Measurements from ENCODE around the gene PDSS1.

PDSS1 gene

DNA sequence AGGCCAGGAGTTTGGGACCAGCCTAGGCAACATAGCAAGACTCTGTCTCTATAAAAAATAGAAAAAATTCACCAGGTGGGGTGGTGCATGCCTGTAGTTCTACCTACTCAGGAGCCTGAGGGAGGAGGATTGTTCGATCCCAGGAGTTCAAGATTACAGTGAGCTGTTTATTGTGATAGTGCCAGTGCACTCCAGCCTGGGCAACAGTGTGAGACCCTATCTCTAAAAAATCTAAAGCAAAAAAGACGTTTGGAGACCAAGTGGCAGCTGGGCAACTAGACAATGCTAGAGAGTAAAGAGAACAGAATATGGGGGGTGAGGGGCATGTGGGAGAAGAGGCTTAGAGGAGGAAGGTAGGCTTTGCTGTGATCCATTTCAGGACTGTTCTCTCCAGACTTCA lies 1.4 kb downstream of the PDSS1 start:
- DNase-seq (ENCODE audit: low read depth in 2 of 2): no peak

DNA sequence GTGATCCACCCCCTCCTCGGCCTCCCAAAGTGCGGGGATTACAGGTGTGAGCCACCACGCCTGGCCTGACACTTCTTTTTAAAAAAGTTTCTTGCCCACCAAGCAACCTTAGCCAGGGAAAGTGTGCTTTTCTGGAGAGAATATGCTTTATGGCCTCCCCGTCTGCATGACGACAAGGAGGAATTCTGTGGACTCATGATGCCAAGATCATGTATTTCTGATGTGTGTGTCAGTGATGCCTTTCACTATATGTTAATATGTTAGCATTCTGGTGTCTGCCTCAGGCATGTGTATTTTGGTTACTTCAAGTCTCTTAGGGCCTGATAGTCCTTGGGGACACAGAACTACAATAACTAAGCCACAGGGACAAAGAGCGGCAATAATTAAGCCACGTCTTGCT lies 2.1 kb downstream of the PDSS1 start:
- DNase-seq (ENCODE audit: low read depth in 2 of 2): no peak

DNA sequence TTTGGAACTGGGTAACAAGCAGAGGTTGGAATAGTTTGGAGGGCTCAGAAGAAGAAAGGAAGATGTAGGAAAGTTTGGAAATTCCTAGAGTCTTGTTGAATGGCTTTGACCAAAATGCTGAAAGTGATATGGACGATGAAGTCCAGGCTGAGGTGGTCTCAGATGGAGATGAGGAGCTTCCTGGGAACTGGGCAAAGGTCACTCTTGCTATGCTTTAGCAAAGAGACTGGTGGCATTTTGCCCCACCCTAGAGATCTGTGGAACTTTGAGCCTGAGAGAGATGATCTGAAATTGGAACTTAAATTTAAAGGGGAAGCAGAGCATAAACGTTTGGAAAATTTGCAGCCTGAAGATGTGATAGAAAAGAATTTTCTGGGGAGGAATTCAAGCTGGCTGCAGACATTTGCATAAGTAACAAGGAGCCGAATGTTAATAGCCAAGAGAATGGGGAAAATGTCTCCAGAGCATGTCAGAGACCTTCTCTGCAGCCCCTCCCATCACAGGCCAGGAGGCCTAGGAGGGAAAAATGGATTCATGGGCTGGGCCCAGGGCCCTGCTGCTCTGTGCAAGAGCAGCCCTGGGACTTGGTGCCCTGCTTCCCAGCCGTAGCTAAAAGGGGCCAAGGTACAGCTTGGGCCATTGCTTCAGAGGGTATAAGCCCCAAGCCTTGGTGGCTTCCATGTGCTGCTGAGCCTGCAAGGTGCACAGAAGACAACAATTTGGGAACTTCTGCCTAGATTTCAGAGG lies 3.6 kb downstream of the PDSS1 start:
- DNase-seq (ENCODE audit: low read depth in 2 of 2): no peak

DNA sequence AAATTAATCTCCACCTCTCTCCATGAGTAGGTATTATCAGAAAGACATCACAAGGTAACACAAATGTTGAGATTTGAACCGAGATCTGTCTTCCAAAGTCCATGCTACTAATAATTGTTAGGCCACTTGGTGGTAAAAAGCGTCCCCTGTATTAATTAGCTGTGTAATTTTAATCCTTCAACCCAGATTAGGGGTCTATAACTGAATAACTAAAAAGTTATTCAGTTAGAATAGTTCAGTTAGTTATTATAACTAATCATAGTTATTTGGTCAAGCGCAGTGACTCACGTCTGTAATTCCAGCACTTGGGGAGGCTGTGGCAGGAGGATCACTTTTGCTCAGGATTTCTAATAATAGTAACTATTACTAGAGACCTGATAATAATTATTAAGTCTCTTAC lies 5.6 kb downstream of the PDSS1 start:
- DNase-seq (ENCODE audit: low read depth in 2 of 2): no peak

DNA sequence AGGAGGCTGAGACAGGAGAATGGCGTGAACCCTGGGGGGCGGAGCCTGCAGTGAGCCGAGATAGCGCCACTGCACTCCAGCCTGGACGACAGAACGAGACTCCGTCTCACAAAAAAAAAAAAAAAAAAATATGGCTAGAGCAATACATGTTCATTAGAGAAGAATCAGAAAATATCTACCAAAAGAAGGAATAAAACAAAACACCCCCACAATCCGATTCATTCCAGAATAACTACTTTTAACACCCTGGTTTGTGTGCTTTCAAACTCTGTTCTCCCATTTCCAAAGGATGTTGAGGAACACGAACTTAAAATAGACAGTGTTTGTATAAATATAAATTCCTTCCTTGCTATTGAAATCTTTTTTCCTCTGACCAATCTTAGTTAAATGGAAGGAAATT lies 6.5 kb downstream of the PDSS1 start:
- no peak for DNase-seq (ENCODE audit: low read depth in 2 of 2)

DNA sequence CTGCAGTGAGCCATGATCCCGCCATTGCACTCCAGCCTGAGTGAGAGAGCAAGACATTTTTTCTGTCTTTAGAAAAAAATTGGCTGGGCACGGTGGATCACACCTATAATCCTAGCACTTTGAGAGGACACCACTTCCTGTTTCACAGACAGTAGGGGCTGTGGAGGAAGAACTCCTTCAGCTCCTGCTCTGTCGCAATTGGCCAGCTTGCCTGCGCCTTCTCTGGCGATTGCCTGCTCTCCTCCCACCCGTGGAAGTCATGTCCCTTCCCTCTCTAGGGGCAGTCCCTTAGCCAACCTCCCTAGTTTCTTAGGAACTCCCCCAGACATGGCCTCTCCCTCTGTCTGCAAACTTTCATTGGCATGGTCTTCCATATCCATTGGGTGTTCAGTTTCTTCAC lies 8.7 kb downstream of the PDSS1 start:
- DNase-seq (ENCODE audit: low read depth in 2 of 2): no peak

DNA sequence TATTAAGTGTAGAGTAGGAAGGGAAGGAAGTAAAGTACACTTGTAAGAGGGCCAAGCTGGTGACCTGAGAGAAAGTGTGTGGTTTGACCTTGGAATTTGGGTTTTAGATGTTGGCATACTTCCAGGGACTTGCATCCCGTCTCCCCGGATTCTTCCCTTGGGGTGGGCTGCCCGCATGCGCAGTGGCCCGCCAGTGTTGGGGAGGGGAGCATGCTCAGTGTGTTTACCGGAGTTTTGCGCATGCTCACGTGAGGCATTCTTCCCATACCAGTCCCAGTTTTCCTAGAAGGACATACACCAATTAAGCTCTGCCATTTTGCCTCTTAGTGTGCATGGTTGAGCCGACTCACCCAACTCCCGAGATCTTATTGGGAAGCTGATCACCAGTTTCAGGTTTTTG lies 9.4 kb downstream of the PDSS1 start:
- DNase-seq (ENCODE audit: low read depth in 2 of 2): no peak

DNA sequence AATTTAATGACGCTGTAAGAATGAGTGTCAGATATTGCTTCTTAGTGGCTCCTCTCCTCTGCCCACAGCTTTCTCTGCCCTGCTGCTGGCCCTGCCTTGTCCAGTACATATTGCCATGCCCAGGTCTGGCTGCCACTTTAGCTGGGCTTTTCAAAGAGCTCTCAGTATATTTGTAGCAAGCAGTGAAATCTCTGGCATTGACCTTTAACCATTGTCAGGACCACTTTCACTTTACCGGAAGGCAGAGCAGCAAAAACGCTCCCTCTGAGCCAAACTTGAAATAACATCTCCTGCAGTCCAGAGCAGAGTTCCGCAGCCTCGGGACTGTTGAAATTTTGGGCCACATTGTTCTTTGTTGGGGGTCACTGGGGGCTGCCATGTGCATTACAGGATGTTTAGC lies 13.8 kb downstream of the PDSS1 start:
- DNase-seq (ENCODE audit: low read depth in 2 of 2): no peak

DNA sequence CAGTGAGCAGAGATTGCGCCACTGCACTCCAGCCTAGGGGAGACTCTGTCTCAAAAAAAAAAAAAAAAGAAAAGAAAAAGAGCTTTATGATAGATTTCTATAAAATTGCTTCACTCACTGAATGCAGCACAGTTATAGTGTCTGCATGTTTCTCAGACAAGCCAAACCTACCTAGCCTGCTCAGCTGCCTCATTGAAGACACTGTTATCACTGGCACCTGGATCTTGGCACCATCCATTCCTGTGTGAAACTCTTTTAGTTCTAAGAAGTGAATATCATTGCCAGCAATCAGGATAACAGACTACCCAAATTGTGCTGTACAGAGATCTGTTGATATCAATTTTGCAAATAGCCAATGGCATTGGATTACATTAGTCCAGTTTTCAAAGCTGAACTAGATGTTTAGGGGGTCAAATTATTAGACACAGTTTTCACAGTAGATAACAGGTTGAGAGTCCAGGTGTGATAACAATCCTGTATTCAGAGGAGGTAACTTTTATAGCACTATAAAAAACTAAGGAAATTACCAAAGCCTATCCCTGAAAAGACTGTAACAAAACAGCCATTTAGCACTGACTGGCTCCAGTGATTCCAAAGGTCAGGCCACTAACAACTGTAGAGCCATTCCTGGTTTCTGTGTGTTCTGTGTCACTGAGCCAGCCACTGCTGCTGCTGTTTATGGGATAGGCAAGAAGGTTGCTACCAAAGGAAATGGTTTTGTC lies 17.1 kb downstream of the PDSS1 start:
- no peak for DNase-seq (ENCODE audit: low read depth in 2 of 2)

DNA sequence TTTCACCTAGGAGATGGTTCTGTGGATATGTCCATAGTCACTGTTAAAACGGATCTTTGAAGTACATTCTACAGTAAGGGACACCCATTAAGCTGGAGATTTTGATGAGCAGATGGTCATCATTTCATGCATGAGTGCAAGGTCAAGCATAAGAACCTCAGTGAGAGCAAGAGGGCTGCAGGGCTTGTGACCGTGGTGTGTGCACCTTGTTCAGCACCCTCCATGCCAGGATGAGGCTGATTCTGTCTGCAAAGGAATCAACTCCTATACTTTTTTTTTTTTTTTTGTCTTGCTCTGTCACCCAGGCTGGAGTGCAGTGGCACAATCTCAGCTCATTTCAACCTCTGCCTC lies 17.6 kb downstream of the PDSS1 start:
- no peak for DNase-seq (ENCODE audit: low read depth in 2 of 2)

DNA sequence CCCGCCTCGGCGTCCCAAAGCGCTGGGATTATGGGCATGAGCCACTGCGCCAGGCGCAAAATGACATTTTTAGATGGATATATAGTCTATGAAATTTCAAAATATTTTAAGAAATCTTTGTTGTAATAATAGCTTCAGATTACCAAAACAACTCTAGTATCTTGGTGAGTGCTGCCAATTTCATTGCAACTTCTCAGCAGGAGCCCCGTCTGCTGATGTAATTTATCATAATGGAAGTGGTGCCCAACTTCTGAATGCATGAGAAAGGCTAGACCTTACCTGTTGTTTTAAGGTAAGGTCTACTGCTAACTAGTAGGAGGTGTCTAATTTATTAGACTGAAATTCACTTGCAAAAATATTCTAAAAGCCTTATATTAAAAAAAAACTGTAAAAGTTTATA lies 20.0 kb downstream of the PDSS1 start:
- DNase-seq (ENCODE audit: low read depth in 2 of 2): no peak

DNA sequence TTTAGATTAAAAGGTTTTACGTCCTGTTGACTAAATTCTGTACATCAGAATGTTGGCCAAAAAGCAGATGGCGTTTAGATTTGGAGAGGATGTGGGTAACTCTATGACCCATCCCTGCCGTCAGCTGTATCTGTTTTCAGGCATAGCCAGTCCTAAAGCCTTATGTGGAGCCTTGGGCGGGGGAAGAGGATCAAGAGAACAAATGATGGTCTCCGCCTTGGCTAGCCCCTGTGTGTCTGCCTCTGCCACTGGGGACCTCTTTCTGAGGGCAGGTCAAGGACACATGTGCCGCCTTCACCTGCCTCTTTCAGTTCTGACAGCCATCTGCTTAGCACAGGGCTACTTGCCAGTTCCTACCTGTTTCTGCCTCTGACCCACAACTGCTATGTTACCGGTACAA lies 24.1 kb downstream of the PDSS1 start:
- peak in 1 of 2 donors; percentile 23 for DNase-seq (ENCODE audit: low read depth in 2 of 2)

DNA sequence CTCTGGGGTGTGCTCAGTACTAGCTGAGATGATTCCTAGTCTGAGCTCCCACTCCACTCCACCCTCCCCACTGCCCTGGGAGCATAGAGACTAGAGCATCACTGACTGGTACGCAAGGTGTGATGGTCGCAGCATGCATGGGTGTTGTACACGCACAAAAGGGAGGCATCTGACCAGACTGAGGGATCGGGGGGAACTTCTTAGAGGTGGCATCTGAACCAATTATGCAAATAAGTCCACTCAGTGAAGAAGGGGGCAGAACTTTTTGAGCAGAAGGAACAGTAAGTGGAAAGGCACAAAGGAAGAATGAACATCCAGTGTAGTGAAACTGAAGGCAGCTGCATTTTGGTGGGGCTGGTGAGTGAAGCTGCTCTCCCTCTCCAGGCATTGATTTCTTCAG lies 25.5 kb downstream of the PDSS1 start:
- DNase-seq (ENCODE audit: low read depth in 2 of 2): no peak

DNA sequence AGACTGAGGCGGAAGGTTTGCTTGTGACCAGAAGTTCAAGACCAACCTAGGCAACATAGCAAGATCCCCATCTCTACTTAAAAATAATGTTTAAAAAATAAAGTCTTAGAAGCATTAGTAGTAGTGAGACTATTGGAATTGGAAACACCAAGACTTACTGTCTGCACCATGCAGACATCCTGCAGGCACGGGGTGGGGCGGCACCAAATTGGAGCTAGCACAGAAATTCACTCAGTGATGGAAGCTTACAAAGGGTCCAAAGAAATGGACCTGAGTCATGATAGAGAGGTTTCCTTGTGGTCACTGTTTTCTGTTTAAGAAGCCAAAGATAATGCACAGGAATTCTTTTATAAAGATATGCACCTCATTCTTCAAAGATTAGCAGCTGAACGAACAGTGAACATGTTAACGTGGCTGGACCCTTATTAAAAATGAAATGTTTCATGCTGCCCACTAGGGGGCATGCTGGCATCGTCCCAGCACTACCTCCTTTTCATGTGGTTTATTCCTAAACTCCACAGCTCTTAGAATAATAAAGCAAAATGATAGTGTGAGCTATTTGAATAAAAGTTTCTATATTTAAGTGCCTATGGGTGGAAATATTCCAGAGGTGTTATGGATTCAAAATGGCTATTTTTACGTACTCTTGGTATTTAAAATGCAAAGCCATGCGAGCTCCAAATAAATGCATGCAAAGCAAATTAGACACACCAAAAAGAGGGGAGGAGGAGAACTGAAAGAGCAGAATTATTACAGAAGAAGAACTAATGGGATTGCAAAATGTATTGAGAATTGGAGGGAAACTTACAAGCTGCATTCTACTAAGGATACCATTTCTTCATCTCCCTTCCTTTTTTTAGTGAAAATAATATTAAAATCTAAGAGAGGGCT lies 28.6 kb downstream of the PDSS1 start:
- DNase-seq (ENCODE audit: low read depth in 2 of 2): no peak

DNA sequence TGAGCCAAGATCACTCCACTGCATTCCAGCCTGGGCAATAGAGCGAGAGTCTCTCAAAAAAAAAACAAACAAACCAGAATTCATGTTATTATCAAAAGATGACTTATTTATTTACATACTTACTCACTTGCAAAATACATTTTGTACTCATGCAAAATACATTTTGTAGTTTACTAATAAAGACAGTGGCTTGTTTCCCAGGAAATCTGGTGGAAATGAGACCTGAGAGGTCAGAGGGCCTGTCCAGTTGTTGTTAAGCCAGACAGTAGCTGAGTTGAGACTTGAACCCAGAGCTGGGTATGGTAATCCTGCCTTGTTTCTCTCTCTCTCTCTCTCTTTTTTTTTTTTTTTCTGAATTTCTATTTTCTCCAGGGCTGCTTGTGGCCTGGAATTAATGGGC lies 29.5 kb downstream of the PDSS1 start:
- DNase-seq (ENCODE audit: low read depth in 2 of 2): no peak

DNA sequence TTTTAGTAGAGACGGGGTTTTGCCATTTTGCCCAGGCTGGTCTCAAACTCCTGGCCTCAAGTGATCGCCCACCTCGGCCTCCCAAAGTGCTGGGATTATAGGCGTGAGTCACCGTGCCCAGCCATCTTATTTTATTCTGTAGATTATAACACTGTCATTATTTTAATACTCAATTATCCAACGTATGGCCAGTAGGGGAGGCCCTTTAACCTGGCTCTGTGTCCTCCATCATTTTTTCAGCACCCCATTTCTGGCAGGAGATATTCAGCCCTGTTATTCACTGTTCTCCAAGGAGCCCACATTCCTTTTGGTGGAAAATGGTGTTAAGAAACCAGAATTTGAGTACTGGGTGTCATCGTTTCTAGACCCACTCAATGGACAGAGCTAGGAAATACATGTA lies 31.5 kb downstream of the PDSS1 start:
- no peak for DNase-seq (ENCODE audit: low read depth in 2 of 2)

DNA sequence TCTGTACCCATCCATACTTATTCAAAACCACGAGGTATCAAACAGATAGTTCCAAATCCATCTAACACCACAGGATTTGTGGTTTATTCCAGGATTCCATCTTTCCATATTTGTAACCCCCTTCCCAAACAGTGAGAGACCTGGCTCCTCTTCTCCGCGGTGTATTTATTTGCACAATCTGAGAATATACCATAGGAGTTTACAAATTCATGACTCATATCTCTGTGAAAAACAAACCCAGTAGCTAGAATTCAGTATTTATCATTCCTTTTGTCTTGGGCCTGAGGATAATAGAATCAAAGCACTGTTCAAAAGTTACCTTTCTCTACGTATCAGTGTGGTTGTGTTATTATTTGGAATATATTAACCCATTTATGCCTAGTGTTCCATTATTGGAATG lies 31.9 kb downstream of the PDSS1 start:
- no peak for DNase-seq (ENCODE audit: low read depth in 2 of 2)

DNA sequence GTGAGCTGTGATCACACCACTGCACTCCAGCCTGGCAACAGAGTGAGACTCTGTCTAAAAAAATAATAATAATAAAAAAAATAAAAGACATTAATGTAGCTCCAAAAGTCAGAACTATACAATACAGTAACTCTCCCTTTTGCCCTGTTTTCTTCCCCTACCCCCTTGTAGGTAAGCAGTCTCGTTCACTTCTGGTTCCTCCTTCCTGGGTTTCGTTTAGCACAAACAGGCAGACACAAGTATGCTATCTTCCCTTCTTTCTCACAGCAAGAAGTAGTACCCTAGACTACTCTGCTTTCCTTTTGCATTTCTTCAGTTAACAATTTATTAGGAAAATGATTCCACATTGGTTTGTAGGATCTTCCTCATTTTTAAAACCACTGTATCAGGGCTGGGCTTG lies 33.1 kb downstream of the PDSS1 start:
- no peak for DNase-seq (ENCODE audit: low read depth in 2 of 2)

DNA sequence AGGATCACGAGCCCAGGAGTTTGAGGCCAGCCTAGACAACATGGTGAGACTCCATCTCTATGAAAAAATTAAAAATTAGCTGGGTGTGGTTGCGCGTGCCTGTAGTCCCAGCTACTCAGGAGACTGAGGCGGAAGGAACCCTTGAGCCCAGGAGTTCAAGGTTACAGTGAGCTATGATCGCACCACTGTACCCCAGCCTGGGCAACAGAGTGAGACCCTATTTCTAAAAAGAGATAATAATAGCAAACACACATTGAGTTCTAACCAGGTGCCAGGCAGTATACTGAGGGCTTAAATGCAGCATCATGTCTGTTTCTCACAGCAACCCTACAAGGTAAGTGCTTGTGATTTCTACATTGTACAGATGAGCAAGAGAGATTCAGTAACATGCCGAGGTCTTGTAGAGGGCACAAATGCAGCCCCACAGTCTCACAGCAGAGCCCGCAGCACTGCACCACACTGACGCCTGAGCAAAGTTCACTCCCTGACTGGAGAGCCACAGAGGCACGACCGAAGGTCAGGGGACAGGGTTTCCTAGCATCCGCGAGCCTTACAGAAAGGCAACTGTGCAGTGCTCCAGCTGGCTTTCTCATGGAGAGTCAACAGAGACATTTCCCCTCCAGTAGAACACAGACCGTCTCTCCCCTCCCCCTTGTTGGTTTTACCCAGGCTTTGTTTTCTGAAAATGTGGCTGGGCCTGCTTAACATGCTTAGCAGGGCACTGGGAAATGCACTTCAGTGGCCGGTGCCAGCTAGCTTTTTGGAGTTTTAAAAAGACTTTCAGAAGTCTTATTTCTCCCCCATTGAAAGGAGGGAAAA lies 36.5 kb downstream of the PDSS1 start:
- no peak for DNase-seq (ENCODE audit: low read depth in 2 of 2)

DNA sequence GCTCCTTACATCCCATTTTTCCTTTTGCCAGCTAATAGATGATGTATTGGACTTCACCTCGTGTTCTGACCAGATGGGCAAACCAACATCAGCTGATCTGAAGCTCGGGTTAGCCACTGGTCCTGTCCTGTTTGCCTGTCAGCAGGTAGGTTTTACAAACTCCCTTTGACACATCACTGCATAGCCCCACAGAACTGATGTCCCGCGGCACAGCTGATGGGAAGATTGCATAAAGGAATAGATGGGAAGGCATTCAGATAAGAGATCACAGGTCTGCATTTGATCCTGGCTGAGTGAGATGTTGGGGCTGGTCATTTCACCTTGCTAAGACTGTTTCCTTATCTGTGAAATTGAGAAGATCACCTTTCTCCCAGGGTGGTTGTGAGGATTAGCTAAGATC lies 37.9 kb downstream of the PDSS1 start:
- no peak for DNase-seq (ENCODE audit: low read depth in 2 of 2)

DNA sequence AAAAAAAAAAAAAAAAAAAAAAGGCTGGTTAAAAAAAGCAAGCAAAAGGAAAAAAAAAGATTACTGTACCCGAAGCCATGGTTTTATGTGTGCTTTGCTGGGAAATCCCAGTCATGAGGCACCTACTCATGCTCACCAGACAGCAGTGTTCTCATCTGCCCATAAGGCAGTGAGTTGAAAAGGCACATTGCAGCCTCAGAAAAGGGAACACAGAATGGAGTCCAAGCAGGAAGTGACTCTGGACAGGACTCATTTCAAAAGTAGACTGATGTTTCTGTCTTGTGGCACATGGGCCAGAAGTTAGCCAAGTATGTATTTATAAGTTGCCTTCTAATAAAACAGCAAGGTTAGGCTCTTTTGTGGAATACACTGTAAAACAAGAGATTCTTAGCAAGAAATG lies 40.2 kb downstream of the PDSS1 start:
- DNase-seq (ENCODE audit: low read depth in 2 of 2): no peak

All from stimulated activated CD4-positive, alpha-beta T cell treated with anti-CD3 and anti-CD28 coated beads, Interleukin-4, amount 100 ng/mL, for 48 hours (primary cell).